ENCODE results near the gene IQGAP2. TPM values are rescaled to one million over a fixed set of nuclear protein-coding genes. Genes with fewer than 3 reads are reported as not detected.

Gene IQGAP2
- total RNA-seq, 1 experiment from 2014 or later = 0.59 TPM

GRCh38 chr5:76649140-76649539 is 246.1 kb downstream of the IQGAP2 start:
- CTCF ChIA-PET = no interaction called here
- H3K36me3 ChIP-seq (ENCODE audit: control insufficient read depth, insufficient read depth, low read length) = no peaks in the 10 kb centered on the region

GRCh38 chr5:76652809-76653414 is 249.8 kb downstream of the IQGAP2 start:
- H3K9me3 ChIP-seq (ENCODE audit: control insufficient read depth, insufficient read depth, low read depth, low read length) = peaks cover 14% of the 10 kb centered on the region; the same call in 1 of the 2 replicates
- no peaks in the 10 kb centered on the region for H3K4me1 ChIP-seq (ENCODE audit: control insufficient read depth, insufficient read depth, low read length)
- H3K27ac ChIP-seq (ENCODE audit: low read length) = no peak overlapping the region
- no peaks in the 10 kb centered on the region for H3K27me3 ChIP-seq (ENCODE audit: control insufficient read depth, insufficient read depth, low read length)
- intact Hi-C loops (cut with micrococcal nuclease; ENCODE audit: unreplicated experiment) (no loop called here), in situ Hi-C loops (cut with HindIII; ENCODE audit: low pct_unique_long_range_greater_than_20kb, low sequenced_read_pairs) (no loop called here)
- DNase-seq (ENCODE audit: low read depth, low spot score) = no peak
- no TSS peak for BruUV-seq (replicated peaks)
- ATAC-seq = no peak
- no peaks in the 10 kb centered on the region for H3K36me3 ChIP-seq (ENCODE audit: control insufficient read depth, insufficient read depth, low read length)
- H3K4me3 ChIP-seq (ENCODE audit: low read depth in 2 of 2, low read length in 2 of 2) = no peak overlapping the region
- no peak for TF ChIP-seq SIN3A (IDR thresholded peaks at IDR 0.05; ENCODE audit: borderline replicate concordance, insufficient read depth, low read depth, low read length)
- no peak for TF ChIP-seq REST (IDR thresholded peaks at IDR 0.05; ENCODE audit: insufficient read depth in 1 of 2, low read depth in 2 of 2, low read length in 1 of 2)
- no peak for TF ChIP-seq TCF7L2 (IDR thresholded peaks at IDR 0.05; ENCODE audit: low read depth, low read length)
- TF ChIP-seq CTCF (IDR thresholded peaks at IDR 0.05) = no peak
- TF ChIP-seq POLR2AphosphoS5 (IDR thresholded peaks at IDR 0.05; ENCODE audit: low read depth, low read length) = no peak
- POLR2A ChIA-PET = no interaction called here
- CTCF ChIA-PET = interaction anchor here (1.0 kb wide), 1 partner anchor 122 kb away, joined by 3 read pairs; no protein-coding TSS in a partner anchor

More at GRCh38 chr5:76649140-76649539, 246.1 kb downstream of the IQGAP2 start:
- Histone ChIP-seq H3K27ac (ENCODE audit: low read length) (no peak overlapping the region), H3K27me3 (ENCODE audit: control insufficient read depth, insufficient read depth, low read length) (no peaks in the 10 kb centered on the region), H3K9me3 (ENCODE audit: control insufficient read depth, insufficient read depth, low read depth, low read length) (peaks cover 14% of the 10 kb centered on the region; the same call in 1 of the 2 replicates), H3K4me3 (ENCODE audit: low read depth in 2 of 2, low read length in 2 of 2) (no peak overlapping the region), H3K4me1 (ENCODE audit: control insufficient read depth, insufficient read depth, low read length) (no peaks in the 10 kb centered on the region)
- BruUV-seq (replicated peaks) = no TSS peak
- POLR2A ChIA-PET = no interaction called here
- intact Hi-C loops (cut with micrococcal nuclease; ENCODE audit: unreplicated experiment) (no loop called here), in situ Hi-C loops (cut with HindIII; ENCODE audit: low pct_unique_long_range_greater_than_20kb, low sequenced_read_pairs) (no loop called here)
- ATAC-seq (no peak), DNase-seq (ENCODE audit: low read depth, low spot score) (no peak)
- TF ChIP-seq REST (IDR thresholded peaks at IDR 0.05; ENCODE audit: insufficient read depth in 1 of 2, low read depth in 2 of 2, low read length in 1 of 2) (no peak), POLR2AphosphoS5 (IDR thresholded peaks at IDR 0.05; ENCODE audit: low read depth, low read length) (no peak), TCF7L2 (IDR thresholded peaks at IDR 0.05; ENCODE audit: low read depth, low read length) (no peak), CTCF (IDR thresholded peaks at IDR 0.05) (no peak), SIN3A (IDR thresholded peaks at IDR 0.05; ENCODE audit: borderline replicate concordance, insufficient read depth, low read depth, low read length) (no peak)
